ENCODE results near the gene NHS.
"Not testable (repeated sequence)": the region's sequence is repeated elsewhere in the genome, so short reads cannot be mapped to it uniquely, and the experiment has no call there.

NHS gene

GRCh38 chrX:17553961-17554482 is 179.0 kb downstream of the NHS start:
- DNase-seq, result no peak

- no peak for DNase-seq
These were observed 179.9 kb downstream of the NHS start for GRCh38 chrX:17554914-17555313.

GRCh38 chrX:17555846-17556245 is 180.8 kb downstream of the NHS start:
- DNase-seq, result no peak

- DNase-seq, result no peak
These were observed 184.9 kb downstream of the NHS start for GRCh38 chrX:17559728-17560379.

- no peak for DNase-seq
These were observed 185.4 kb downstream of the NHS start for GRCh38 chrX:17560385-17560784.

- DNase-seq, result no peak
These were observed 188.1 kb downstream of the NHS start for GRCh38 chrX:17563076-17563475.

GRCh38 chrX:17563515-17563914 is 188.5 kb downstream of the NHS start:
- DNase-seq, result no peak

GRCh38 chrX:17564689-17565409 is 189.8 kb downstream of the NHS start:
- no peak for DNase-seq

GRCh38 chrX:17566740-17567139 is 191.7 kb downstream of the NHS start:
- no peak for DNase-seq

GRCh38 chrX:17567187-17567586 is 192.2 kb downstream of the NHS start:
- DNase-seq, result no peak

GRCh38 chrX:17567821-17568220 is 192.8 kb downstream of the NHS start:
- no peak for DNase-seq

- not testable (repeated sequence) for DNase-seq
These were observed 193.8 kb downstream of the NHS start for GRCh38 chrX:17568804-17569203.

- DNase-seq, result no peak
These were observed 204.0 kb downstream of the NHS start for GRCh38 chrX:17579026-17579425.

GRCh38 chrX:17580539-17581152 is 205.6 kb downstream of the NHS start:
- no peak for DNase-seq

GRCh38 chrX:17581641-17582040 is 206.6 kb downstream of the NHS start:
- no peak for DNase-seq

- DNase-seq, result no peak
These were observed 209.3 kb downstream of the NHS start for GRCh38 chrX:17584248-17584681.

- DNase-seq, result no peak
These were observed 210.0 kb downstream of the NHS start for GRCh38 chrX:17585006-17585405.

- no peak for DNase-seq
These were observed 212.4 kb downstream of the NHS start for GRCh38 chrX:17587366-17587765.

GRCh38 chrX:17588303-17588702 is 213.3 kb downstream of the NHS start:
- no peak for DNase-seq

- DNase-seq, result no peak
These were observed 216.1 kb downstream of the NHS start for GRCh38 chrX:17590892-17591740.

- no peak for DNase-seq
These were observed 216.7 kb downstream of the NHS start for GRCh38 chrX:17591741-17592110.

- no peak for DNase-seq
These were observed 217.1 kb downstream of the NHS start for GRCh38 chrX:17592117-17592516.

GRCh38 chrX:17594693-17595092 is 219.7 kb downstream of the NHS start:
- no peak for DNase-seq
